GM19397 (cell line): ENCODE measurements around the gene TELO2.

Experiments
- ATAC-seq: cut with Tn5 transposase; IDR thresholded peaks from one replicate; pipeline ENCODE4 v1.9.1; 2021; ENCODE audit warnings: mild to moderate bottlenecking, moderate library complexity; ENCODE audit not compliant: unreplicated experiment

The TELO2 gene

DNA sequence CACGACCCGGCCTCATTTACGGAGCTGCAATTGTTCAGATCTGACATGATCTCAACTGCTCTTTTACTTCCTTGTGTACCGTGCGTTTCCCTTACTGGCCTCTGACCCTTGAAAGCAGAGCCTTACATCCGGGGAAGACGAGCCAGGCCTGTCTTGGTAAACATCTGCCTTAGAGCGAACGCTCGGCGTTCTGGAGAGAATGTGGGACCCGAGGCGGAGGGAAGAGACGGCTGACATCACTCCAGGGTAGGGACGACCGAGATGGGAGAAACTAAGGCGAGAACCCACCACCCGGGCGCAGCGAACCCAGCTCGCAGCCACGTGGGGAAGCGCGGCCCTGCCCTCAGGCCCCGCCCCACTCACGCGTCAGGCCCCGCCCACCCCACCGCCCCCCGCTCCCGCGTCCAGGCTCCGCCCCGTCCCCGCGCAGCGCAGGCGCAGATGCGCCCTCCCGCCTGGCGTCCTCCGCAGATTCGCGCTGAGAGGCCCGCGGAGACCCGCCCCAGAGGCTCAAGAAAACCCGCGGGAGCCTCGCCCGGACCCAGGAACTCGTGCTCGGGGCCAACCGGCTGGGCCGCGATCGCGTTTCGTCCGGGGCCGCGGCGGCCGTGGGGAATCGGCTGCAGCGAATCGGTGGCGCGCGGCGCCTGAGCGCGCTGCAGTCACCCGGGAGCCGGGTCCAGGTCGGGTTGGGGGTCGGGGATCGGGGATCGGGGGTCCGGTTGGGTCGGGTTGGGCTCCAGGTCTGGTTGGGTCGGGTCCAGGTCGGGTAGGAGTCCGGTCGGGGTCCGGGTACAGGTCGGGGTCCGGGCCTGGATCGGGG, at the start of gene TELO2:
Gene TELO2 (plus strand): TSS at position 438 of the 823 bp plus-strand sequence. CDS start 922 bp downstream, outside the sequence.
- ATAC-seq = peak; percentile 70

DNA sequence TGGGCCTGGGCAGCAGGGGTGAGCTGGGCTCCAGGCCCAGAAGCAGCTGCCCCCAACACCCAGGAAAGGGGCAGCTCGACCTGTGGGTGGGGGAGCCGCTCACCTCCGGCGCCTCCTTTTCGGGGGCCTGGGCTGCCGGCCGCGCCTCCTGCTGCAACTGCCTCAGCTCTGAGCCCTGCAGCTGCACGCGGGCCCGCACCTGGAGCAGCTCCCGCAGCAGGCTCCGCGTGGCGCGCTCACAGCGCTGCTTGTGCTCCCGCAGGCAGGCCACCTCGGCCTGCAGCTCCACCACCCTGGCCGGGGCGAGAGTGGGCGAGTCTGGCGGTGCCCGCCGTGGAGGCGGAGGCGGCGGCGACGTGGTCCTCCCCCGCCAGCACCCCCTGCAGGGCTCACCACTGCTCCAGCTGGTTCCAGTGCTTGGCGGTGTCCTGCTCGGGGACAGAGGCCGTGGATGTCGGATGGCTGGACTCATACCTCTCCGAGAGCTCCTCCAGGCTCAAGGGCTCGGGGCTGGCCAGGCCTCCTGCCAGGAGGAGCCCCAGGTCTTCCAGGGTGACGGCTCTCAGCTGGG, 49.7 kb upstream of the TELO2 start:
- no peak for ATAC-seq

DNA sequence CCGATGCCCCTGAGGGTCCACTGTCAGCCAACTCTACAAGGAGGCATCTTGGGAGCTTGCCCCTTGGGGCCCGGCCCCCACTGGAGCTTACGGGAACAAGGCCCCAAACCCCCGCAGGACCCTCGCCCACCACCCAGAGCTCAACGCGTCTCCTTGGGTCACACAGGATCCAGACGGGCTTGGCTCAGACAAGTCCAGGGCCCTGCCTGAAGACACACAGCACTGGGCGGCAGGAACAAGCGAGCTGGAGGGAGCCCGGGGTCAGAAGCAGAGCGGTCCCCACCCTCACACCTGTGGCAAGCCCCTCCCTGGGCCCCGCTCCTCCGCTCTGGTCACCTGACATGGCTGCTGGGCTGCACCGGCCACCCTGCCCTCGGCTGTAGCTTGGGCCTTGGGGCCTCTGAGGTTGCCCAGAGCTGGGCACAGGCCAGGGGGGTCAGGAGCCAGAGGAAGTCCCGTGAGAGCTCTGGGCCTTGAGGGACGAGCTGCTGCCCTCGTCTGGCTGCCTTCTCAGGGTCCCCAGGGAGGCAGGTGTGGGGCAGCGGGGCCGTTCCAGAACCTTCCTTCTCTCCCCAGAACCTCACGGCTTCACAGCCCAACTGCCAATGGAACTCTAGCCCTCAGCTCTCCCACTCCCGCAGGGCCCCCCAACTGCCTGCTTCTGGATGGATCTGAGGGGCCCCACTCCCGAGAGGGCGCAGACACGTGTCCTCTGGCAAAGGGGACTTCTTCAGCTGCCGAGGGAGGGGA, 49.0 kb upstream of the TELO2 start, which contains the start of gene CCDC154:
Gene CCDC154 (minus strand): TSS at position 577 of the 750 bp plus-strand sequence. CDS start 234 bp downstream, at position 343.
- no peak for ATAC-seq

DNA sequence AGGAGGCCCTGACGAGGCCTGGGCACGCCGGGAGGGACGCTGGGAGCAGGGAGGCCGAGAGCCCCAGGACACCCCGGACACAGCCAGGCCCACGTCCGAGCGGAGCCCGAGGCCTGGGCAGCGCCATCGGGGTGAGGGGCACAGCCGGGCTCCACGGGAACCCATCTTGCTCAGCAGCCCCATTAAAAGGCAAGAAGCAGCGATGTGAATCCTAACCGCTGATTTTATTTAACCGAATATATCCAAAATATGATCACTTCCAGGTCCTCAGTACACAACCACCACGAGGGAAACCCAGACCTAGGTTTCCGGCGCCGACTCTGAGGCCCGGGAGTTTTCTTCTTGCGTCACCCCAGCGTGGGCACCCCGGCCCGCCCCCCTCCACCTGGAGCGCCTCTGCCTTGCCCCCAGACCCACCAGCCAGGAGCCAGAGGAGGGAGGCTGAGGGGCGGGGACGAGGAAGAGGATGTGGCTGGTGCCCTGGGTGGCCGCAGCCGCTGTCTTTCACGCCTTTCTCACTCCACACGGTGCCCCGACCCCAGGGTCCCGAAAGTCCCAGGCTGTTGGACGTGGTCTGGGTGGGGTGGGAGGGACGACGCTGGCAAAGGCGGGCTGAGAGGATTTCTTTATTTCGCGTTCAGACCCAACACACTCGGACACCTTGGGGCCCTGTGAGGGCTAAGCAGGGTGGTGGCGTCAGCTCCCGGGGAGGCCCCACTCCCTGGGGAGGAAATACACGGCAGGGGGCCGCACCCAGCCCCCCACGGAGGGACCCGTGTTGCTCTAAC, 48.2 kb upstream of the TELO2 start:
- ATAC-seq = no peak

DNA sequence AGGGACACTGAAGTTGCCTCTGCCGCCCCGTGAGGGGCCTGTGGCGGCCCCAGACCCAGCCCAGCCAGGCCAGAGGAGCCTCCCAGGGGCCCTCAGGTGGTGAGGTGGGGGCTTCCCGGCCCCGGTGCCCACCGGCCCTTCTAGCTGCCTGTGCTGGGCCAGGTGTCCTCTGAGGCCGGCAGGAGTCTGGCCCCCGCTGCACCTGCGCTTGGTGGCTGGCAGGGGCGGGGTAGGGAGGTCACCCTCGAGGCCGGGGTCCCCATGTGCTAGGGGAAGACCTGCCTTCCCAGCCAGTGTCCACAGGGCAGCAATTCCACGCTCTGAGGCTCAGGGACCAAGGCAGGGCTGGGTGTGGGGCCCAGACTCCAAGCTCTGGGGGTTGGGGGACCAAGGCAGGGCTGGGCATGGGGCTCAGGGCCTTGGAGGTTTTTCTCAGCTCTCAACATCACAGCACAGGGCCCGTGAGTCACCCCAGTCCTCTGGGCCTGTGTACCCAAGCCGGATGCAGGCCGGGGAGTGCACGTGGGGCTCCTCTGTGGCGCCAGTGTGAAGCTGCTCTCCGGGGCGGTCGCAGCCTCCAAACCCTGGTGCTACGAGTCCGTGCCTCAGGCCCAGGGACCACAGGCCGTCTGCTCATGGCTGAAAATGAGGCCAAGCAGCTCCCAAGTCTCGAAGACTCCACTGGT, 47.5 kb upstream of the TELO2 start:
- no peak for ATAC-seq

DNA sequence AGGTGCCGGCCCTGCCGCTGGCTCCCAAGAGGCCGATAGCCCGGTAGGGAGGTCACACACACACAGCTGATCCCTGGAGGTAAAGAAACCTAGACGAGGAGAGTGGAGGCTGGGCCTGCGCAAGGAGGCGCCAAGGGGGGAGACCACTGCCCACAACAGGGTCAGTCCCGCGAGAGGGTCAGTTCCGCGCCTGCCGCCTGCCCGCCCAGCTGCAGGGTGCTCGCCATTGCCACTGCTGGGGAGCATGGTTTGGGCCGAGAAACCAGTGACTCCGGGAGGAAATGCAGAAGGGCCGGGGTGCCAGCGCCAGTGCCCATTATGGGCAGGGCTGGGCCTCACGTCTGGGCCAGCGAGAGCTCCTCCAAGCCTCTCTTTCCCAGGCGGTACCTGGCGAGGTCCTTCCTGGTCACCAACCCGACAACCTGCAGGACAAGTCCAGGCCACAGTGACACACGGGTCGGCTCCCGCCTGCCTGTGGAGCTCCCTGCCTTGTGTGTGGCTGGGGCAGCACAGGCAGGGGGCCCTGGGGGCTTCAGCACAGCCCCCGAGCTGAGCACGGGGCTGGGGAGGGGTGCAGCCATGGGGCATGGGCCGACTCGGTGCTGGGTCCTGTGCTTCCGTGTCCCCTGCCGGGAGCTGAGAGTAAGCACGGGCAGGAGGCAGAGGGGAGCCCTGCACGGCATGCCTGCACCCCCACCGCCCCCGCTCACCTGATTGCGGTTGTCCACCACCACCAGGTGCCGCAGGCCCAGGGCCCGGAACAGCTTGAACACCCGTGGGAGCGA, 46.7 kb upstream of the TELO2 start:
- no peak for ATAC-seq

DNA sequence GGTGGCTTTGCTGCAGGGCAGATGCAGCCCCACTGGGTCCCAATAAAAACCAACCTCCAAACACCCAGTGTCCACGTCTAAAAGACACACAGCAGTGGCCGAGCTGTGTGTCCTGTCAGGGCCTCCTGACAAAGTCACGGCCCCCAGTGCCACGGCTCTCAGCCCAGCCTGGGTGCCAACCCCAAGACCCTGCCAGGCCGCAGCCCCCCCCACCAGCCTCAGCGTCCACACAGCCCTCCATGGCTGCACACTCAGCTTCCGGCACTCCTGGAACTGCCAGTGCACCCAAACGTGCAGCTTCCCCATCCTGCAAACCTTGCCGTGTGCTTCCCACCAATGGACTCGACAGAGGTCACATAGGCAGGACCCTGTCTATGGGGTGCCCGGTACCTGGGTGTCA, 45.2 kb upstream of the TELO2 start:
- no peak for ATAC-seq

DNA sequence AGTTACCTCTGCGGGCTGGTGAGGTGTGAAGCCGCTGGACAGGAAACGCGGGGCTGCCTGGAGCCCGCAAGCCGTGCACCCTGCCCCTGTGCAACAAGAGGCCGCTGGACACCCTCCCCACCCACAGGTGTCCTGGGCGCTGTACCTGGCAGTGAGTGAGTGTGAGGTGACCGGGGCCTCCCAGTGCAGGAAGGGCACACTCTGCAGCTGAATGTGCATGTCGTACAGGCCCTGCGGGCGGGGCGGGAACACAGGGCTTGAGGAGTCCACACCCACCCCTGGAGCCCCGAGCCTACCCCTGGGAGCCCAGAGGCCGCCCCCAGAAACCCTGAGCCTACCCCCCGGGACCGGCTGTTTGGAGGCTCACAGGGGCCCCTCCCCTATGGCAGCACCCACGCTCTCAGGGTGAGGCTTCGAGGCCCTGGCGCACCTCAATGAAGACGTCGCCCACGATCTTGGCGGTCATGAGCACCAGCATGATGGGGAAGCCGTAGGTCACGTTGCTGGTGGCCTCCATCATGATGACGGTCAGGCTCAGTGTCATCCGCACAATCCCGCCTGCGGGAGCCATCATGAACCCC, 44.5 kb upstream of the TELO2 start:
- ATAC-seq = no peak

DNA sequence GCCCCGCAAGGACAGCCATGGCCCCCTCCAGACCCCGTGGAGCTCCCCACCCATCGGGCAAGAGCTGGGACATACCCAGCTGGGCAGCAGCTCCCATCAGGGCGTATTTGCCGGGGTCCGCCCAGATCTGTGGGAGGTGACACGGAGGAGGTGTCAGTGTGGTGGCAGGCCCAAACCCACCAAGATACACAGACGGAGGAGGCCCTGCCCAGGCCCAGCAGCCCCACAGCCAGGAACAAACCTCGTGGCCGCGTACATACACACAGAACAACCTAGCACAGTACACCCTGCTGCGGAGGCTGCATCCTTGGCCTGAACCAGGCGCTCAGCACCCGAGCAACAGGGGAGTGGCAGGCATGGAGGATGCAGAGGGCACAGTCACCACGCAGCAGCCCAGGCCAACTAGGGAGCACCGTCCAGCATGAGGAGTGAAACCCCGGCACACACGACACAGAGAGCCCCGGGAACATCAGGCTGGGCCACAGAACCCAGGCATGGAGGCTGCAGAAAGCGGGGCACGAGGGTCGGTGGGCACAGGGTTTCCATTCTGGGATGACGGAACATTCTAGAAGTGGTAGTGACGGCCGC, 43.9 kb upstream of the TELO2 start:
- no peak for ATAC-seq

DNA sequence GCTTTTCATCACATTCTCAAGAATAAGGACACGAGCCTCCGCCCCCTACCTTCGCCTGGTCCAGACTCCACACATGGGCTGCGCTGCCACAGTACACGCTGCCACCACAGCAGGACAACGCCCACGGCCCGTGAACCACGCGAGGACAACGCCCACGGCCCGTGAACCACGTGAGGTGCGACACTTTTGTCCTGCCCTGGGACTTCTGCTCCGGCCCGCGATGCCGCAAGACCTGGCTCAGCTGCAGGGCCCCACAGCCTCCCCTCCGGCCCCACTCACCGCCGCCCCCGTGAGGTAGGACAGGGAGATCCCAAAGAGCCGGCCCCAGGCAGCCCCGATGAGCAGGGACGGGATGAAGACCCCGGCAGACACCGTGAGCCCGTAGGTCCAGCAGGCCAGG, 42.9 kb upstream of the TELO2 start:
- ATAC-seq = no peak

DNA sequence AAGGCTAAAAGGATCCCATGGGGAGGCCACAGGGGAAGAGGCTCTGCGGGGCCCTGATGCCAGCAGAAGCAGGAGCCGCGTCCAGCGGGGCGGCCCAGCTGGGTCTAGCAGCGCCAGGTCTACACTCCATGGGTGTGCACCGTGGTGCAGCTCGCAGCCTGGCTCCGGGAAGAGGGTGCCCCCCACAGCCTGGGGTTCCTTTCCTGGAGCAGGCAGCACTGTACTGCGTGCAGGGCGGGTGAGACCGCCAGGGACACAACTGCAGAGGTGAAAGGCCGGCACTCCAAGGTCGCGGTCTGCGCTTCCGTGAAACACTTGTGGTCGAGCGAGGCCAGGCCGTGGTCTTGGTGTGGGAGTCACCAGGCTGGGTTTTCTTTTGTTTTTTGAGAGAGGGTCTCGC, 42.3 kb upstream of the TELO2 start:
- no peak for ATAC-seq

DNA sequence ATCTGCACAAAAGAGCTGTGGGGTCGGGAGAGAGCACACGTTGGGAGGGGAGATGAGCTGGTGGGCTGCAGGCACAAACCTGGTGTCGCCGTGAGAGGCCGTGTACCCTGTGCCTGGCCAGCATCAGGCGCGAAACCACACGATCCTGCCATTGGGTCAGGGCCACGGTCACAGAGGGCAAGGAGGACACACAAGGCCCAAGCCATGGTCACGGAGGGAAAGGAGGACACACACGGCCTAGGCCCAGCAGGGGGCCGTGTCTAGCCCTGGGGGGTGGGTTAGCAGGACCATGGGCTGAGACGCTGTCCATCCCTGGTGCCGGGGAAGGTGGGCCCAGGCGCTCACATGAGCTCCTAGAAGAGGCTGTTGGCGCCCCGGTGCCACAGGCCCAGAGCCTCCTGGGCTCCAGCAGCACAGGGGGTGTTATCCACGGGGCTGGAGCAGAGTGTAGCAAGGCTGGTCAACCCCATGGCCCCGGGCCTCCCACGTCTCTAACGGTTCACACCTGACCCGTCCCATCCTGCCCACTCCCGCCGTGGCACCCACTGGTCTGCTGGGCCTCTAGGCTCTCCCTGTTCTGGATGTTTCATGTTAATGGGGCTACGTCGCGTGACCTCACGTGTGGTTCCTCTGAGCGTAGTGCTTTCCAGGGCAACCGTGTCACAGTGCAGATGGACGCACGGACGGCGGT, 41.3 kb upstream of the TELO2 start:
- no peak for ATAC-seq

DNA sequence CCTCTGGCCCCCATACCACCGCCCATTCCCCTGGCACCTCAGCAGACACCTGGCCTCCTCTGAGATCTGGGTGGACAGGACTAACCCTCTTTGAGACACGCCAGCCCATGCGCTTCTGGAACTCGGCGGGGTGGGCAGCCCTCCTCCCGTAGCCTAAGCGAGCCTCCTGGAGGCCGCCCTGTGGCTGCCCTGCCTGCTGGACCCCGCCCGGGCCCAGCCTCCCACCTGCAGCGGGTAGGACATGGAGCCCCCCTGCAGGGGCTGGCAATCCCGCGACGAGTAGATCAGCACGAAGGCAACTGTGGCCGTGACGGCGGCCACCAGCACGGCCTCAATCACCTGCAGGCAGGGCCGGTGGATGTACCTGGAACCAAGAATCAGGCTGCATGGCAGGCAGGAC, 40.6 kb upstream of the TELO2 start:
- no peak for ATAC-seq

DNA sequence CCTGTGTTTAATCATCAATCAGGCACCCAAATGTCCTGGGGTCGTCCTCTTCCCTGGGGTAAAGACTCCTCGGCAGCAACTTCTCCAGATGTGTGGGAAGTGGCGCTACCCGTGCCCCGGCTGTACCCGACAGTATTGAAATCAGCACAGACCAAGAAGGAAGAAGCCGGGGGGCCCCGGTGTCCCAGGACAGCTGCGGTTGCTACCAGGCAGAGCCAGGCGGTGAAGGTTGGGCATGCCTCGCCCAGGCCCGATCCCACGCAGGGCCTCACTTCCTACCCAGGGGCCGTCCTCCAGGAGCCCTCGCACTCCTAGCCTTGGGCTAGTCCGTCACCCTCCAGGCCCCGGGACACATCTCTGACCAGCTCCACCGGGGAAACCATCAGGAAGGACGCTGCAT, 39.8 kb upstream of the TELO2 start:
- no peak for ATAC-seq

DNA sequence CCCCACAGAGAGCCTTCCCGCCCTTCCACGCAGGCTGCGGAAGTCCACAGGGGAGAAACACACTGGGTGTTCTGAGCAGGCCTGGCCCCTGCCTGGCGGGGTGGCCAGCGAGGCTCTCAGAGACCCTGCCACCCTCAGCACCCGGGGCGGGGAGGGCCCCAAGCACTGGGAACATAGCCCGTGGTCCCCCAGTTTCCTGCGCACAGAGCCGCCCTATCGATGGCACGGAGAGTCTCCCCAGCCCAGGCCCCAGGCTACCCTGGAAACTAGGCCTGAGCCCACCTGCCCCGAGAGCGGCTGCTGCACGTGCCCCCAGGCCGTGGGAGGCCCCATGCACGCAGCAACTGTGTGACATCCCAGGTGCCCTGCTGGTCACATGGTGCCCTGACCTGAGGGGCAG, 38.6 kb upstream of the TELO2 start:
- no peak for ATAC-seq

DNA sequence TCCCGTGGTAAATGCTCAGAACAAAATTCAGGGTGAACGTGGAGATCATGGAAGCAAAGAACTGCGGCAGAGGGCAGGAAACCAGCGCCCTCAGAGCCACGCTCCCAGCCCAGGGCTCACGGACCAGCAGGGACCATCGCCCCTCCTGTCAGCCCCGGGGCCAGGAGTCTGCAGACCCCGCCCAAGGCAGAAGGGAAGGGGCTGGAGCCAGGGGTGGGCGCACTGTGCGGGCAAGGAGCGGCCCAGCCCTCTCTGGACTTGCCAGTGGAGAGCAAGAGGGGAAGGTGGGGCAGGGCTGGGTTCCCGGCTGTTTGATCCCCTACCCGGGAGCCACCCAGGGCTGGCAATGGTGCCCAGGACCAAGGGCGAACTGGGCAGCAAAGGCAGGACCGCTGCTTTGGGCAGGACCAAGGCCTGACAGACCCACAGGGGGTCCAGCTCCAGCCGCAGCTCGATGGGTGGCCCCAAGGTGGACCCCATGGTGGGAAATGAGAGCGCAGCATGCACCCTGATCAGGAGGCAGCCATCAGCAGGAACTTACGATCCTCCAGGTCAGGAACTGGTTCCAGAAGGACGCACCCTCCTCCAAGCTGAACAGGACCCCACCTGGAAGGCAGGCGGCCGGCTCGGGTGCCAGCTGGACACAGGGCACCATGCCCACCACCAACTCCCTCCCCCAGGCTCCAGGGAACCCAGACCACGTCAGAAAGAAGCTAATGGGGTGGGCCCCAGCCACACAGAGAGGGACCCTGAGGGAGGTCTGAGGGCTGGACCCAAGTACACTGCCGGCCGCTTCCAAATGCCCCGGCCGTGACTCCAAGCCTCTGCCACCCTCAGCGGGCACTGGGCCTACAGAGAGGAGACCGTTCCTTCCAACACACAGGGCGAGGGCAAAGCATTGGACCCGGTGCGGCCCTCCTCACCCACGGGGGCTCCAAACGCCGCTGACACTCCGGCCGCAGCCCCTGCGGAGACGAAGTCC, 37.7 kb upstream of the TELO2 start:
- no peak for ATAC-seq

DNA sequence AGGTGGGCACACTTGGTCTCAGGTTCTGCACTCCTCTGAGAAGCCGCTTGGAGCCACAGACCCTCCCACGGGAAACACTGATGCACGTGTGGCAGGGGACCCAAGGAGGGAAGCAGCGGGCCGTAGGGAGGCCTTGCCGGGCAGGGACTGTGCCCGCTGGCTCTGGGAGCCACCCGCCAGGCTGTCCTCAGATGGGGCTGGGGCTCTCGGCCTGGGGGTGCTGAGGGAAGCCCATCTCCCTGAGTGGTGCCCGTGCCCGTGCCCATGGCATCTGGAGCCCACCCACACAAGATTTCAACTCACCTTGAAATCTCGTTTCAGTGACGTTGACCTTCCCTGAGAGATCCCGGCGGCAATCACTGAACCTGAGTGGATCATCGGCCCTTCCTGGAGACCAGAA, 36.2 kb upstream of the TELO2 start:
- ATAC-seq = no peak
